Gastroesophageal sphincter (tissue), 4 donors: ENCODE measurements around the gene HEATR1. TPM values are rescaled to one million over a fixed set of nuclear protein-coding genes. Genes with fewer than 3 reads are reported as not detected.

Experiments used
- ATAC-seq: fragments of 150-250 bp; one replicate; pipeline ENCODE4 v1.9.1; 2016; ENCODE audit warnings: mild to moderate bottlenecking, moderate library complexity
- H3K27ac ChIP-seq, 4 donors: fragments of 200-600 bp; sonication (generic) in 3 of 4; 1 replicate in 3 of 4; 2 replicates in 1 of 4; pipeline ENCODE4 v1.5.1; 2016 to 2019
- H3K27me3 ChIP-seq: fragments of 200-600 bp; sonication (generic); one replicate; pipeline ENCODE4 v1.5.1; 2019
- H3K36me3 ChIP-seq, 2 donors: fragments of 200-600 bp; sonication (generic); one replicate each; pipeline ENCODE4 v1.5.1; 2019; ENCODE audit warnings: control low read depth in 1 of 2
- H3K4me1 ChIP-seq, 3 donors: fragments of 200-600 bp; sonication (generic); 1 replicate in 2 of 3; 2 replicates in 1 of 3; pipeline ENCODE4 v1.5.1; 2016 to 2019; ENCODE audit warnings: control low read depth in 2 of 3
- H3K4me3 ChIP-seq, 2 donors: fragments of 200-600 bp; sonication (generic); one replicate each; pipeline ENCODE4 v1.5.1; 2019; ENCODE audit warnings: mild to moderate bottlenecking in 1 of 2, moderate library complexity in 1 of 2
- H3K9me3 ChIP-seq, 3 donors: fragments of 200-600 bp; sonication (generic); one replicate each; pipeline ENCODE4 v1.5.1; 2017 to 2019; ENCODE audit warnings: control low read depth in 2 of 3
- CTCF ChIP-seq, 4 experiments: fragments of 200-600 bp in 2 of 4; fragments of 450-650 bp in 2 of 4; sonication (generic) in 1 of 4; IDR thresholded peaks; one replicate each; pipeline ENCODE4 v1.5.1; 2017 to 2019; ENCODE audit warnings: antibody characterized with exemption in 4 of 4, mild to moderate bottlenecking in 2 of 4, moderate library complexity in 2 of 4
- EP300 ChIP-seq: sonication (generic); formaldehyde crosslinking; IDR thresholded peaks from one replicate; pipeline ENCODE4 v1.6.1; 2017; ENCODE audit warnings: antibody characterized with exemption, mild to moderate bottlenecking
- POLR2A ChIP-seq, 2 donors: fragments of 450-650 bp; IDR thresholded peaks; one replicate each; pipeline ENCODE4 v1.6.1; 2017; ENCODE audit warnings: antibody characterized with exemption in 2 of 2, mild to moderate bottlenecking in 2 of 2, moderate library complexity in 1 of 2
- POLR2AphosphoS5 ChIP-seq: sonication (generic); formaldehyde crosslinking; IDR thresholded peaks from one replicate; pipeline ENCODE4 v1.6.1; 2017; ENCODE audit warnings: antibody characterized with exemption
- WGBS, 2 donors: methylation state at CpG; one replicate each; pipeline ENCODE4 v1.1.5; 2018; ENCODE audit warnings: low coverage in 1 of 2; 5-methylcytosine and 5-hydroxymethylcytosine counted together
- total RNA-seq, 4 donors: library from RNA; depleted of rRNA; stranded (reverse); fragments of >200 nt; gene quantifications; one replicate each; pipeline ENCODE4 v1.1.0, GENCODE V29; 2016

Gene HEATR1
- total RNA-seq: 10 to 100 TPM; 14.8 to 23.8 (median 19.6) TPM

DNA sequence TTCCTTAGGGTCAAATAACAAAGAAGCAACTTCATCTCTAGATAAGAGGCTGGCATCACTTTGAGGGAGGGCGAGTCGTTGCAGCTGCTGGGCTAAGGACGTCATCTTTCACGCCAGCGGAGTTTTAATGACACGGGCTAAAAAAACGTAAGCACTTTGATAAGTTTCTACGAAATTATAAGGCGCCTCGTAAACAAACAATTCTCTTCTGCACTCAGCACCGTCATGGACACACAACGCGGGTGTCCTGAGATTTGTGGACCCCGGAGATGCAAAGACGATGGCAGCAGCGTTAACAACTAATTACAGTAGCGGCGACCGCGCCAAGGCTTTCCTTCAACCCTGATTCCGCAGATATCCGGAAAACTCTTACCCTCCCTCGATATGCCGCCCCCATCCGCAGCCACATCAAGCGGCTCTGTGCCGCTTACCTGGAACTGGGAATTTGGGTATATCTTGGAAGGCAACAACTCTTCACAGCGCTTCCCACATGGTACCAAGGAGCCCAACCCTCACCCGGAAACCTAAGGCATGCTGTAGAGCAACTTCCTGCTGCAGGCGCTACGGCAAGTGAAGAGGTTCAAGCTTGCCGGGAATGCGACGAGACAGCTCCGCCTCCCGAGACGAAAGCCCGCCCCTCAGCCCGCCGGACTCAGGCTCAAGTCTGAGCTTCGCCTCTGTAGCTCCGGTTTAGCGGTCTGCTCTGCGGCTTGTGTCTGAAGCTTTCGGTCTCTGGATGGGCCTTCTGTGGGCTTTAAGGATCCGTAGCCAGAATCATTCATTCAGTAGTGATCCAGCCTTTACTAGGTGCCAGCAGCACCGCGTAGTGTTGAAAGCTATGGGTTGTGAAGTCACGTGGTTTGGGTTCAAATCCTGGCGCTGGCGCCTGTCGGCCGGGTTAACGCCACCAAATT is at the start of gene HEATR1:
TSS of gene HEATR1 (minus strand) at position 526 of the 914 bp plus-strand sequence. CDS start at position 105, 421 bp downstream.
- Histone ChIP-seq H3K9me3 (no peaks in the 10 kb centered on the region), H3K36me3 (peaks cover 0 to 33% of the 10 kb centered on the region in 2 donors), H3K4me3 (peak within 1 kb of the TSS; percentile 67 to 88), H3K27ac (peak within 1 kb of the TSS; percentile 78 to 90 (median 86)), H3K4me1 (peaks cover 0 to 28% (median 6%) of the 10 kb centered on the region in 3 donors), H3K27me3 (no peaks in the 10 kb centered on the region)
- WGBS, 2 donors: 0 to 2% methylated on average over 17 to 26 of the region's 54 CpGs
- peak; percentile 98 for ATAC-seq
- TF ChIP-seq POLR2AphosphoS5 (peak; percentile 97), CTCF (IDR thresholded peaks at IDR 0.05) (no peak), EP300 (no peak), POLR2A (IDR thresholded peaks at IDR 0.05) (peak; percentile 19 to 24)

- H3K4me3 ChIP-seq: no peak overlapping the region
- ATAC-seq: no peak
- no peaks in the 10 kb centered on the region for H3K9me3 ChIP-seq
- H3K4me1 ChIP-seq: peaks cover 0 to 2% (median 0%) of the 10 kb centered on the region in 3 donors
- H3K36me3 ChIP-seq: no peaks in the 10 kb centered on the region
- H3K27me3 ChIP-seq: no peaks in the 10 kb centered on the region
- TF ChIP-seq EP300: no peak
- no peak for TF ChIP-seq POLR2AphosphoS5
- no peak for TF ChIP-seq POLR2A (IDR thresholded peaks at IDR 0.05)
- no peak for TF ChIP-seq CTCF (IDR thresholded peaks at IDR 0.05)
- 83 to 89% methylated on average over 3 to 4 of the region's 5 CpGs for WGBS, 2 donors
- H3K27ac ChIP-seq: no peak overlapping the region
These were observed 40.8 kb upstream of the HEATR1 start for GRCh38 chr1:236645016-236645680.

DNA sequence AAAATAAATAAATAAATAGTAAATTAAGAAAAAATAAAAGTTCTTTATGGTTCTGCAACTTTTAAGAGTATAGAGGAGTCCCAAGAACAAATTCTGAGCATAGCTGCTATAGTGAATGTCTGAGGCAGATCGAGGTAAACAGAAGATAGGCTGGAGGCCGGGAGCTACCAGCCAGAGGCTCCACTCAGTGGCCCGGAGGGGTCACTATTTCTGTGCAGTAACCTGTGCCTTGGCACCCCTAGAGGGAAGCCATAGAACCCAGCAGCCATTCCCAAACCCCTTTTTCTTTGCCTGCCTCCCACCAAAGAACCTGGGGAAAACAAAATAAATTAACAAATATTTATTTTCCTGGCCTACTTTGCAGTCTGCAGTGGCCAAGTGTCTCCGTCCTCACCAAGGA is 38.4 kb upstream of the HEATR1 start:
- Histone ChIP-seq H3K27me3 (no peaks in the 10 kb centered on the region), H3K36me3 (no peaks in the 10 kb centered on the region), H3K9me3 (no peaks in the 10 kb centered on the region), H3K4me3 (no peak overlapping the region), H3K27ac (no peak overlapping the region), H3K4me1 (peaks cover 0 to 13% (median 0%) of the 10 kb centered on the region in 3 donors)
- TF ChIP-seq POLR2AphosphoS5: no peak
- no peak for TF ChIP-seq EP300
- no peak for TF ChIP-seq POLR2A (IDR thresholded peaks at IDR 0.05)
- no peak for TF ChIP-seq CTCF (IDR thresholded peaks at IDR 0.05)
- ATAC-seq: no peak
- 75 to 83% methylated on average over 4 of the region's 4 CpGs for WGBS, 2 donors

- H3K27ac ChIP-seq: no peak overlapping the region
- no peak for ATAC-seq
- no peak for TF ChIP-seq POLR2A (IDR thresholded peaks at IDR 0.05)
- TF ChIP-seq CTCF (IDR thresholded peaks at IDR 0.05): no peak
- no peak for TF ChIP-seq EP300
- no peaks in the 10 kb centered on the region for H3K9me3 ChIP-seq
- H3K36me3 ChIP-seq: no peaks in the 10 kb centered on the region
- H3K4me3 ChIP-seq: no peak overlapping the region
- H3K27me3 ChIP-seq: no peaks in the 10 kb centered on the region
- peaks cover 0 to 13% (median 0%) of the 10 kb centered on the region in 3 donors for H3K4me1 ChIP-seq
- WGBS, 2 donors: 37 to 48% methylated on average over 4 of the region's 4 CpGs
These were observed 35.4 kb upstream of the HEATR1 start for GRCh38 chr1:236639686-236640085.
